Iris pigment epithelial cell (primary cell): ENCODE data around the gene DUSP9.
"Not testable (repeated sequence)": the region's sequence is repeated elsewhere in the genome, so short reads cannot be mapped to it uniquely, and the experiment has no call there.

Source experiments
- DNase-seq: peaks from one replicate; pipeline ENCODE4 v3.0.0-alpha.2; 2011; ENCODE audit warnings: low read depth

The DUSP9 gene, protein sequence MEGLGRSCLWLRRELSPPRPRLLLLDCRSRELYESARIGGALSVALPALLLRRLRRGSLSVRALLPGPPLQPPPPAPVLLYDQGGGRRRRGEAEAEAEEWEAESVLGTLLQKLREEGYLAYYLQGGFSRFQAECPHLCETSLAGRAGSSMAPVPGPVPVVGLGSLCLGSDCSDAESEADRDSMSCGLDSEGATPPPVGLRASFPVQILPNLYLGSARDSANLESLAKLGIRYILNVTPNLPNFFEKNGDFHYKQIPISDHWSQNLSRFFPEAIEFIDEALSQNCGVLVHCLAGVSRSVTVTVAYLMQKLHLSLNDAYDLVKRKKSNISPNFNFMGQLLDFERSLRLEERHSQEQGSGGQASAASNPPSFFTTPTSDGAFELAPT

DNA sequence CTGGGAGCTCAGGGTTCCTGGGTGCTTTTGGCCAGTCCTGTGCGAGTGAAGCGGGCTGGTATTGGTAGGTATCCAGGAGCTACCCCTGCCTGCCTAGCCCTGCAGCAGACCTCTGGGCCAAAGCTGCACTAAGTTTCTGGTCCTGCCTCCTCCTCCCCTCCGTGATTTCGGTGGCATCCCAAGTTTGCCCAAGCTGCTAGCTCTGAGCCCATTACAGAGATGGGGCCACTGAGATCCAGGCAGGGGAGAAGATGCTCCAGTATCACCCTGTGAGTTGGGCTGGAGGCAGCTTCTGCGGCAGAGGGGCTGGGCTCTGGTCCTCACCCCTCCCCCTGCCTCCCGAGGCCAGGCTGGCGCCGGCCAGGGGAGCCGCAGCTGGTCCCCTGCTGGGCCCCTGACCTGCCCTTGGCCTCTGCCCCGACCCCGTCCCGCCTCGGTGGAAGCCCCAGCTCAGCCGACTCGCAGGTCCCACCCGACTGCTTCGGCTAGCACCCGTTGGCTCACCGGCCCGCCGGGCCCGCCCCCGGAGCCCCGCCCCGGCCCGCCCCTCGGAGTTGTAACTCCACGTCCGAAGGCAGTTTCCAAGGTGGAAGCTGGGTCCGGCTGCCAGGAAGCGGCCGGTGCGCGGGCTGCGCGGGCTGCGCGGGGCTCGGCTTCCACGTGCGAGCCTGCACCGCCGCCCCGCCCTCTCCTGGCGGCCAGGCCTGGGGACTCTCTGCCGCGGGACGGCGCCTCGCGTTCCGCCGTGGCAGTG is at the start of gene DUSP9:
TSS of gene DUSP9 (plus strand) at position 584 of the 754 bp plus-strand sequence. CDS start 751 bp downstream, outside the sequence.
- peak; percentile 27 for DNase-seq

DNA sequence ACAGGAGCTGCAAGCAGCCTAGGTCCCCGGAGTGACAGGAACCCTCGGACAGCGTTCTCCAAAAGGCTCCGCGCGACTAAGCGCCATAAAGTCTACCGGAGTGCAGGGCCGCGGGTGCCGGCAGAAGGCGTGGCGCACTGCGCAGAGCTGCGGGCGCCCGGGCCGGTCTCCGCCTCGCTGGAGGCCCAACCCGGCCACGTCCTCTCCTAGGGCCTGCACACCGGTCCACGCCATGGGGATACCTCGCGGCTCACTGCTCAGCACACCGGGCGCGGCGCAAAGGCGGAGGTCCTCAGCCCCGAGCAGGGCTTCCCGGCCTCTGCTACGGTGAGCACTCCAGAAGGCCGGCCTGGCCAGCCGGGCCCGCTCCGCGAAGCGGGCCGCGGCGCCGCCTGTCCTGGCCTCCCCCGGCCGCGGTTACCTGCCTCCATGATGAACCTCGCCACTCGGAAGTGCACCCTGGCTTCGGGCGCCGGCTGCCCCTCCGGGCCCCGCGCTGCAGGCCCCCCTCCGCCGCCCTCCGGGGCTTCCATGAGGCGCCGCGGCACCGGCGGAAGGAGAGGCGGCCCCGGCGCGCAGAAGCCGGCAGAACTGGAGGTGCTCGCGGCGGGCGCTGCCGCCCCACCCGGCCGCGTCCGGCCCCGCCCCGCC is 48.3 kb upstream of the DUSP9 start, which contains the start of gene CCNQ:
TSS of gene CCNQ (minus strand) at position 599 of the 651 bp plus-strand sequence. CDS start at position 533, 66 bp downstream.
- peak; percentile 32 for DNase-seq

DNA sequence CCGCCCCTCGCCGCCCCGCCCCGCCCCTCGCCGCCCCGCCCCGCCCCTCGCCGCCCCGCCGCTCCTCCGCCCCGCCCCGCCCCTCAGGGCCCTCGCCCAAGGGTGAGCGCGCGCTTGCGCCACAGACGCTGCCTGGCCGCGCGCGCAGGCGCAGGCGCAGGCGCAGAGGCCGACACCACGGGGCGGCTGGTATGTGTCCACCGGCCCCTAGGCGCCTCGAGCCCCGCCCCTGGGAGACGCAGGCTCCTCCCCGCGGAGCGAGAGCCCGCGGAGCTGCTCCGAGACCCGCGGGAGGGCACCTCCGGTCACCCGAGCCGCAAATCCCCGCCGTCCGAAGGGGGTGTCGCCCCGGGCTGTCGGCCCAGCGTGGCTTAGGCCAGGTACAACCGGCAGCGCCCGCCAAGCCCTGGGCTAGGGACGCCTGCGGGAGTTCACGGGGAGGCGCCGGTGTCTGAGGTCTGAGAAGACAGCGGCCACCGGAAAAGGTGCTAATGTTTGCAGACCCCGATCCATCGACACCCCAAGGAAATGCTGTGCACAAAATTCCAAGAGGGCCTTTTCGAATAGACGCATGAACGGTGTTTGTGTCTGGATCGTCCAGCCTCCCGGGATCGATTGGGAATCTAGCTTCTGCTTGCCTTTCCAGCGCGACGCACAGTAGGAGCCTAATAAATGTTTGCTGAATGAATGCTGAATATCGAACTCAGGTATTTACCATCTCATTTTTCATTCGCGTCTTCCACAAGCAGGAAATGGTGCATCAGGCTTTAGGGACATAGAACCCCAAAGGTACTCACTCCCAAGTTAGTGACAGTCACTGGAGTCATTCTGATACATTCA is 47.6 kb upstream of the DUSP9 start:
- DNase-seq = peak; percentile 82

DNA sequence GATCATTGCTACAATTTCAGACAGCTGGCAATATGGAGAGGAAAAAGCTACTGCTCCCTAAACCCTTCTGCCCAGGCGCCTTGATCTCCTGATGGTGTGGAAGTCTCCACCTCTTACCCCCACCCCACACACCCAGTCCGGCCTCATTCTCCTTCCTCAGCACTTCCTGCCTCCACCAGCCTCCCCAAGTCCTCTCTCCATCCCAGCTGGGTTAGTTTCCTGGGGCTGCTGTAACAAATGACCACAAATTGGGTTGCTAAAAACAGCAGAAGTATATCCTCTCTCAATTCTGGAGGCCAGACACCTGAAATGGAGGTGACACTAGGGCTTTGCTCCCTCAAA is 47.0 kb upstream of the DUSP9 start:
- DNase-seq = no peak

DNA sequence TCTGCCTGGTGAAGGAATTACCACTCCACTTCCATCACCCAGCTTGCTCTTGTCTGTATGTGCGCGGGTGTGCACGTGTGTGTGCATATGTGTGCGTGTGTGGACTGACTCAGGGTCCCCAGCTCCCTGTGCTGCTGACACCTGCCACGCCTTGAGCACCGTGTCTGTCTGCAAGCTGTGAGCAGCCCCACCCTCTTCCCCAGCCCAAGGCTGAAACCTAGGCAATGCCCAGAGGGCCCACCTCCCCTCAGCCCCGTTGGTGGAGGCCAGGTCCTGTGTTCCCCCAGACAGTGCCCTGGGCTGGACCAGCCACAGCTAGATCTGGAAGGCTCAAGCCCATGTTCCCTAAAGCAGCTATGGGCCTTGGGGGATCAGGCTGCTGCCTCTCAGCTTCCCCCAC is 46.1 kb upstream of the DUSP9 start:
- no peak for DNase-seq

DNA sequence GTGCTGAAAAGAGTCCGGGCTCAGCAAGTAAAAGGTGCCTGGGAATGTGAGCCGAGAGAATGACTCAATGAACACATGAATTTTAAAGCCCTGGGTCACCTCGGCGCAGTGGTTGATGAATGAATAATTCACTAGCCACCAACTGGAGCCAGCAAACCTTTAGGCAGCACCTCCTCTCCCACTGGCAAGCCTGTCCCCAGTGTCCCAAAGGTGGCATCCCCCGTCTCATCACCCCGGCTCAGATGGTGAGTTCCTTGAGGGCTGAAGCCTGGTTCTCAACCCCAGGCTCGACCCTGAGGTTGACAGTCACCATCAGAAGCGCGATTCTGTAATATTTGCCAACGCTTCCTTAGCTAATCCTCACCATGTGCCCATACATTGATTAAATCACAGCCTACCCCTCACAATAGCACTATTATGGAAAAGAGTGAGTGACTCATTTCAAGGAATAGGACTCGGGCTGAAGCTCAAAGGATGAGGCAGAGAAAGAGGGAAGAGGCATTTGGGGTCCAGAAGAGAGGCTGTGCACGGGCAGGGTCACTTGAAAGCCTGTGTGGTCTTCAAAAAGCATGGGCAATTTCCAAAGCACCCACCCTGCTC is 45.4 kb upstream of the DUSP9 start:
- DNase-seq = no peak

DNA sequence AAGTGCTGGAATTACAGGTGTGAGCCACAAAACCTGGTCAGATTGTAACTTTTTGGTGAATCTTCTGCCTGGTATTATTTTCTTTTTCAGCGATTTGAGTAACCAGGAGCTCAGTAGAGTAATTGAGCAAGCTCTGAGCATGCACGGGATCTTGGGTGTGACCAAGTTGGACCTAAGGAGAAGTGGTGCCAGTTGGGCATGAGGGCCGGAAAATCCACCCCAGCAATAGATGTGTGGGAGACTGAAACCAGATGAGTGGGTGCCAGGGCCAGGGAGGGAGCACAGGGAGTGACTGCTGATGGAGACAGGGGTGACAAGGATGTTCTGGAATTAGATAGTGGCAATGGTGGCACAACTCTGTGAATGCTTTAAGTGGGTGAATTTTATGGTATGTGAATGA is 44.4 kb upstream of the DUSP9 start:
- no peak for DNase-seq

DNA sequence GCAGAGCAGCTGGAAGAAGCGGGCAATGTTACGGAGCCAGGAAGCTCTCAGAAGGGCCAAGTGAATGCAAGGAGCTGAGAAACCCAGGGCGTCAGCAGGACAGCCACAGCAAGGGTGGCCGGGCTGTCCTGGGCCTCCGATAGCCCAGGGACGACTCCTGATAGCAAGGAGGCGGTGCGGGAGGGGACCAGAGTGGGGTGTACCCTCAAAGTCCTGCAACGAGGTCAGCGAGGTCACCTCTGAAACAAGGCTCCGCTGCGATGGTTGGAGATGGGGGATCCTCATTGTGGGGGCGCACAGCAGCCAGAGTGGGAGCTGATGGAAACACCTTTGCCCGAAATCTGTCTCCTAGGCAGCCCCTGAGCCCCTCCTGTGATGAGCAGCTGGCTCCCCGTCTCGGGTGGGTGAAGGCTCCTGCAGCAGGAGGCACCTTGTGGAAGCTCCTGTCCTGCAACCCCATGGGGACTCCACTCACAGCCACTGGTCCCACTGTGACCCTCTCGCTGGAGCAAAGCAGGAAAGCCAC is 43.8 kb upstream of the DUSP9 start:
- DNase-seq = no peak

DNA sequence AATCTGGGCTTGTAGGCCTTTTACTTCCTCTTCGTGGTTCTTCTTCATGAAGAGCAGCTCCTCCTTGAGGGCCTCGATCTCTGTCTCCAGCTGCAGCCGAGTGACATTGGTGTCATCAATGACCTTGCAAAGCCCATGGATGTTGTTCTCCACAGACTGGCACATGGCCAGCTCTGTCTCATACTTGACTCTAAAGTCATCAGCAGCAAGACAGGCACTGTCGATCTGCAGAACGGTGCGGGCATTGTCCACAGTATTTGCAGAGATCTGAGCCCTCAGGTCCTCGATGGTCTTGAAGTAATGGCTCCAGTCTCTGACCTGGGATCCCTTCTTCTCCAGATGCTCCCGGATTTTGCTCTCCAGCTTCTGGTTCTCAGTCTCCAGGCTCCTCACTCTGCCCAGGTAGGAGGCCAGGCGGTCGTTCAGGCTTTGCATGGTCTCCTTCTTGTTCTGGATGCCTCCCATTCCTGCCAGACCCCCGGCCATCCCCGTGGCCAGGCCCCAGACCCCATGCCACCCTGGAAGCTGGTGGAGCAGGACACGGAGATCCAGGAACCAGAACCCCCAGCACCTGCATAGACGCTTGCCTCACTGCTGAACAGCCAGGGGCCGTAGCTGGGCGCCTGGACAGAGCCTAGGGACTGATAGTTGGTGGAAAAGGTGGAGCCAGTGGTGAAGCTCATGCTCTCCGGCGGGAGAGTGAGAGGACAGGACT is 42.2 kb upstream of the DUSP9 start:
- not testable (repeated sequence) for DNase-seq

DNA sequence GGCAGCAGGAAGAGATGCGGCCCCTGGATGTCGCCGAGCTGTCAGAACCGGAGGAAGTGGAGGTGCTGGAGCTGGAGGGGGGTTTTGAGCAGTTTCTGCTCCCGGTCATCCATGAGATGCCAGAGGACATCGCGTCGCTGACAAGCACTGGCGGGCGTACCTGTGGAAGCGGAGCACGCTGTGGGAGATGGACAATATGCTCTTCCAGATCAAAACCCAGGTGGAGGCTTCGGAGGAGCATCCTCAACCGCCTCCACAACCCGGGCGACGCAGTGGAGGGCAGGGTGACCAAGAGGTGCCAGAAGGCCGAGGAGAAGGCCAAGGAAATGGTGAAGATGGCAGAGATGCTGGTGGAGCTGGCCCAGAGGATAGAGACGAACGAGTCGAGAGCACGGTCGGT is 40.5 kb upstream of the DUSP9 start:
- no peak for DNase-seq

DNA sequence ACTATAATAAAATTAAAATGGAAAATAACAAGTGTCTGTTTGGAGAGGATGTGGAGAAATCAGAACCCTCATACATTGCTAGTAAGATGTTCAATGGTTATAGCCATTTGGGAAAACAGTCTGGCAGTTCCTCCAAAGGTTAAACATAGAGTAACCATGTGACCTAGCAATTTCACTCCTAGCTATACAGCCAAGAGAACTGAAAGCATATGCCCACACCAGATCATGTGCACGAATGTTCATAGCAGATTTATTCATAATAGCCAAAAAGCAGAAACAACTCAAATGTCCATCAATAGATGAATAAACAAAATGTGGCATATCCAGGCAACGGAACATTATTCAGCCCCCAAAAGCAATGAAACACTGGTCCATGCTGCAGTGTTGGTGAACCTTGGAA is 38.6 kb upstream of the DUSP9 start:
- no peak for DNase-seq

DNA sequence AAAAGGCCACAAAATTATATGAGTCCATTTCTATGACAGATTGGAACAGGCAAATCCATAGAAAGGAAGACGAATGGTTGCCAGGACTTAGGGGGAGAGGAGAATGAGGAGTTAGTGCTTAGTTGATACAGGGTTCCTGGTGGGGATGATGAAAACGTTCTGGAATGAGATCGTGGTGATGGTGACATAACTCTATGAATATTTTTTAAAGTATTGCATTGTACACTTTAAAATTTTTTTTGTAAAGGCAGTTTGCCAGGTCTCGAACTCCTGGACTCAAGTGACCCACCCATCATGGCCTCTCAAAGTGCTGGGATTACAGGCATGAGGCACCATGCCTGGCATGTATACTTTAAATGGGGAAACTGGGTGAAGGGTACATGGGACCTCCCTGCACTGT is 38.2 kb upstream of the DUSP9 start:
- peak; percentile 27 for DNase-seq

DNA sequence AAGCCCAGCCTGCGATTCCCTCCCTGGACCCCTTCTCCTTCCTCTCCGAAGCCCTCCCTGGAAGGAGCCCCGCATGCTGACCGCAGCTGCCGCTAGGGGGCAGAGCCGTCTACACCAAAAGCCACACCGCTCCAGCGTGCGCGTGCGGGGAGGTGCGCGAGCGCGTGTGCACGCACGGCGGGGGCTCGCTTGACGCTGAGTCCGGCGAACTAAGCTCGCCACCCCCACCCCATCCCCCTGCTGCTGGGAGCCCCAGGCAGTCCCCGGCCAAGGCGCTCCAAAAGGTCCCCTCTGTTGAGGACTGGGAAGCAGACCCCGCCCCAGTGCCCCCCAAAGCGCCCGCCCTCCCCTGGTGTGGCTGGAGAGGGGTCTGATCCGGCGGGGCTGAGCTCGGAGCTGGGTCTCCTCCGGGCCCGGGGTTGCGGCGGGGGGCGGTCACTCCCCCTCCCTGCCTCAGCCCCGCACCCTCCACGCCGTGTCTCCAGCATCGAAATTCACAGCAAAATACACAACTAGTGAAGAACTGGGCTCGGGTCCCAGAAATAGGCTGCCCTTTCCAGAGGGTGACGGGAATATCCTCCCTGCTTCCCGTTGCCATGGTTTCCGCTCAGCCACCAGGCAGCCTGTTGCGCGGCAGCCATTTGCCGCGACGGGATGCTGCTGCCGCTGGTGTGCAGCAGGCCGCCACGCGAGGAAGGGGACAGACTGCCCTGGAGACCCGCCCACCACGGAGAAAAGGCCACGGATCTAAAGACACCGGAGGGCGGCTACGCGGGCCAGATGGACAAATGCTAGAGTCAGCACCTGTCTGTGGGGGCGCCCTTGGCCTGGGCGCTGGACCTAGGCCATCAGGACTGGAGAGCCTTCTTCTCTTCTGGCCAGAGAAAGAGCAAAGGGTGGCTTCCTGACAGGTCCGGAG is 36.8 kb upstream of the DUSP9 start:
- peak; percentile 60 for DNase-seq

DNA sequence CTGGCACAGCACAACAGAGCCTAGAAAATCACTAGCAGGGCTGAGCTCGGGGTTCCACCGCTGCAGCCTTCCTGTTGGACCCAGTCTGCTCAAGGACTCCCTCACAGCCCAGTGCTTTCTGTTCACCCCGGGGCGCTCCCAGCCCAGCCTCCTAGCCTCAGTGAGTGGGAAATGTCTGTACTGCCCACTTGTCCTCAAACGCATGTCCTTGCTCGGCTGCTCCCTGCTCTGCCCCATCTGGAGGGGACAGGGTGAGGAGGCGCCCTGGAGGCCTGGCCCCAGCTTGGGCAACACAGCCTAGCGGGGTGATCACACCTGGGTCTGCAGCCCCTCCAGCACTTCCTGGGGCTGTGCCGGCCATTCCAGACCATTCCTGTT is 36.2 kb upstream of the DUSP9 start:
- no peak for DNase-seq

DNA sequence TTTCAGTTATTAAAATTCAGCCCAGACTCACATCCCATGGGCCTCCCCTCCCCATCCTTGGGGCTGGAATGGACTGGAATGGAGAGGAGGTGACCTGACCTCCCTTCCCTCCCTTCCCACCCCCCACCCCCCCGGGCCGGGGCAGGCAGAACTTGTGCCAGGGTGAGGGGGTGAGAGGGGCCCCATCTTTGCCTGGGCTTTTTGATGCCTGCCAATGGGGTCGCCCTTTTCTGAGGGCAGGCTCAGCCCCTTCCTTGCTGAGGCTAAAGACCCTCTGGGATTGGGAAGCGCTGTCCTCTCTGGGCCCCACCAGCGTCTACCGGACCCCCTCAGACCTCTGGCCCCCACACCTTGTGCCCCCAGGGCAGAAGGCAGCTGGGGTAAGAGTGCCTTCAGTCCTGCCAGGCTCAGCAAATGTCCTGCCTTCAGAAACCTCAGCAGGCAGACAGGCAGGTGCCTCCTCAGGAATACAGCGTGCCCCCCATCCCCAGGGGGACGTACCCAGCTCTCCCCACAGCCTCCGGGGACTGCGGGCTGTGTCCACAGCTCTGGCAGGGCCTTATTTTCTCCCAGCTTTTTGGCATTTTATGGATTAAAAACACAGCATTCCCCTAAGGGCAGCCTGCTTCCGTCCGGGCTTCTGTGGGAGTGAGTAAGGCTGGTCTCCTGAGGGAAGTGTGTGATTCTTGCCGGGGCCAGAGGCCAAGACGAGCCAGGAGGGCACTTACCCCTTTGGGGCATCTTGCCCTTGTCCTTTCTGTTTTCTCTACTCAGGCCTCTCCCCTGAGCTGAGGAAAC is 35.5 kb upstream of the DUSP9 start:
- no peak for DNase-seq

DNA sequence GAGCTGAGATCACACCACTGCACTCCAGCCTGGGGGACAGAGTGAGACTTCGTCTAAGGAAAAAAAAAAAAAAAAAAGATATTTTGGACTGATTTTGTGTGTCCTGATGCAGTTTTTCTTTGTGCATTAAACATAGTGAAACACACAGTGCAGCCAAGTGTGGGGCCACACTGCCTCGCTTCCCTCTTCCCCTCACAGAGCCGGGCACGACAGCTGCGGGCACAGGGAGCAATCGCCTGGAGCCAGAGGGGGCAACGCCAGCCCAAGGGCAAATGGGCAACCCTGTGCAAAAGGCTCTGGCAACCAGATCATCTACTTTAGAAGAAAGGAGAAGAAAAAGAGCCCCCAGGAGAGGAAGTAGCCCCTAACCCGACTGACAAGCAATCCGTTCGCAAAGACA is 34.6 kb upstream of the DUSP9 start:
- no peak for DNase-seq

DNA sequence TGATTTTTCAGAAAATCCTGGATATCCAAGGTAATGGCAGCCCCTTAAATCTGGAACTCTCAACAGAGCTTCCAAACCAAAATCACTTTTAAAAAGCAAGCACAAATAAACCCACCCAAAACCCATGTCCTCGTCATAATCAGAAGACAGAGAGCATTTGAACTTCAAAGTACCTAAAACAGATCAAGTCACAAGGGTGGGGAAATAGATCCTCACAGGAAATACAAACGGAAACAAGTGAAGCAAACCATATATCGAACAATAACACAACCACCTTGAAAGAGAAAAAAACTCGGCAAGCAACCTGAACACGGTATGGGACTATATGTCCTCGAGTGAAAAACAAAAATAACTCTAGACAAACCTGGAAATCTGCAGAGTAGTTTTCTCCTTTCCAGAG is 32.2 kb upstream of the DUSP9 start:
- no peak for DNase-seq

DNA sequence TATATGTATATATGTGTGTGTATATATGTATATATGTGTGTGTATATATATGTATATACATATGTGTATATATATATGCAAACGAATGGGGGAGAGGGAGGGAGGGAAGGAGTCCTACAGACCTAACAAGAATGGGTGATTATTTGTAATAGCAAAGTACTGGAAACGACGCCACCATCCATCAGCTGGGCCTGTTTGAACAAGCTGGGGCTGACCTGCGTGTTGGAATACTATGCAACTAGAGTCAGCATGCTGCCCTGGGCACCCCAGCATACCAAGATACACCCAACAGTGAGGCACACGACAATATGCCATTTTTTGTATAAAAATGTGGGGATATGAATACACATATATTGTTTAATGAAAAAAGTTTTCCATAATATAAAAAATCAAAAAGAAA is 26.4 kb upstream of the DUSP9 start:
- DNase-seq = no peak
